Measurements from ENCODE around the gene MRTO4.

- TF ChIP-seq POLR2A (IDR thresholded peaks at IDR 0.05; ENCODE audit: low read length) (no peak), GATA1 (IDR thresholded peaks at IDR 0.05; ENCODE audit: low read depth, low read length) (no peak)
Observed at GRCh38 chr1:19273106-19273843, 21.7 kb downstream of the MRTO4 start.
